8988T (cell line): ENCODE measurements around the gene AGPAT2.

Experiments
- DNase-seq: peaks from one replicate; pipeline ENCODE4 v3.0.0; 2011

The AGPAT2 gene

GRCh38 chr9:136700304-136700703, 13.0 kb upstream of the AGPAT2 start:
- no peak for DNase-seq

- DNase-seq, result no peak
Measured at GRCh38 chr9:136698635-136699246, 11.5 kb upstream of the AGPAT2 start.

GRCh38 chr9:136697821-136698526, 10.7 kb upstream of the AGPAT2 start:
- no peak for DNase-seq

GRCh38 chr9:136697146-136697820, 10.0 kb upstream of the AGPAT2 start:
- no peak for DNase-seq

- no peak for DNase-seq
Measured at GRCh38 chr9:136696502-136696901, 9.2 kb upstream of the AGPAT2 start.

- no peak for DNase-seq
Measured at GRCh38 chr9:136695955-136696354, 8.7 kb upstream of the AGPAT2 start.

GRCh38 chr9:136695435-136695895, 8.2 kb upstream of the AGPAT2 start:
- no peak for DNase-seq

- DNase-seq, result no peak
Measured at GRCh38 chr9:136694872-136695247, 7.6 kb upstream of the AGPAT2 start.

GRCh38 chr9:136694163-136694871, 7.1 kb upstream of the AGPAT2 start:
- DNase-seq, result peak; percentile 97

- DNase-seq, result peak; percentile 99
Measured at GRCh38 chr9:136693490-136694162, 6.4 kb upstream of the AGPAT2 start.

GRCh38 chr9:136693135-136693489, 5.9 kb upstream of the AGPAT2 start:
- no peak for DNase-seq

- DNase-seq, result no peak
Measured at GRCh38 chr9:136692185-136693134, 5.2 kb upstream of the AGPAT2 start.

- no peak for DNase-seq
Measured at GRCh38 chr9:136691316-136692184, 4.3 kb upstream of the AGPAT2 start.

- DNase-seq, result no peak
Measured at GRCh38 chr9:136690806-136691261, 3.6 kb upstream of the AGPAT2 start.

- DNase-seq, result no peak
Measured at GRCh38 chr9:136690104-136690805, 3.0 kb upstream of the AGPAT2 start.

- DNase-seq, result no peak
Measured at GRCh38 chr9:136689108-136689460, 1.8 kb upstream of the AGPAT2 start.

- no peak for DNase-seq
Measured at GRCh38 chr9:136688274-136689107, 1.2 kb upstream of the AGPAT2 start.

GRCh38 chr9:136687721-136688223, 515 bp upstream of the AGPAT2 start:
- DNase-seq, result no peak

GRCh38 chr9:136686534-136686793, 793 bp downstream of the AGPAT2 start:
- DNase-seq, result no peak
